GM21367 (cell line): ENCODE measurements around the gene DPRX.
"Not testable (repeated sequence)": the region's sequence is repeated elsewhere in the genome, so short reads cannot be mapped to it uniquely, and the experiment has no call there.

Source experiments
- ATAC-seq: cut with Tn5 transposase; IDR thresholded peaks from one replicate; pipeline ENCODE4 v1.9.1; 2021; ENCODE audit not compliant: unreplicated experiment

Gene DPRX

DNA sequence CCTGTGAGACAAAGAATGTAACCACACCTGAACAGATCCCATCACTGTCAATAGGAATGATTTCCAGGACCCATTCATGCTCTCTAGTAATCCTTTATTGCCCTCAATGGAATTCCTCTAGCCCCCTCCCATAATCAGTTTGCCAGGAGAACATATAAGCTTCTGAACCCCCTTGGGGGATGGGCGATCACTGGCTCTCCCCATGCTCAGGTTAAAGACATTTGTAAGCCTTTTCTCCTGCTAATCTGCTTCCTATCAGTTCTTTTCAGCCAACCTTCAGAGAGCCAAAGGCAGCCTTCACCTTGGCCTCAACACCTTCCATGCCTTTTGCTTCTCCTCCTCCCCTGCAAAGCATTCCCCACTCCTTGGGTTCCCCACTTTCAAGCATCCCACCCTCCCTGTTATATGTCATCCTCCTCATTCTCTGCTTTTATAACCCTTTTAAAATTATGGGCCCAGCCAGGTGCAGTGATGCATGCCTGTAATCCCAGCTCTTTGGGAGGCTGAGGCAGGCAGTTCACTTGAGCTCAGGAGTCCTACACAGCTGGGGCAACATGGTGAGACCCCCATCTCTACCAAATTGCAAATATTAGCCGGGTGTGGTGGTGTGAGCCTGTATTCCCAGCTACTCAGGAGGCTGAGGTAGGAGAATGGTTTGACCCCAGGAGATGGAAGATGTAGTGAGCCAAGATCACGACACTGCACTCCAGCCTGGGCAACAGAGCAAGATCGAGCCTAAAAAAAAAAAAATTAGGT lies 12.4 kb downstream of the DPRX start:
- ATAC-seq: no peak

DNA sequence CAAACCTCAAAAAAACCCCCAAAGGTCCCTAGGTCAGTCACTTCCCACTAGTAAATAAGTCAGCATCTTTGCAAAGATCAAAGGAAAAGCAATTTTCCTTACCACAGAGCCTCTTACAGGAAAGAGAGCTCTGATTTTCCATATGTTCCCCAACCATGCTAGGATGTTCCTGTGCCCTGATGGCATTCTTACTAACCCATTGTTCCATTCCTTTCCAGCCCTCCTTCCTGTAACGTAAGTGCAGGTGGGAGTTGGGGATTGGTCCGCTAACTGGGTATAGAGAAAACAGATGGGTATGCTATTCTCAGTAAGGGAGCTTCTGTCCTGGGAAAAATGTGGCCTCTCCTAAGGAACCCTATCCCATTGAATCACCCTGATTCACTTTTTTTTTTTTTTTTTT lies 14.3 kb downstream of the DPRX start:
- ATAC-seq: no peak

DNA sequence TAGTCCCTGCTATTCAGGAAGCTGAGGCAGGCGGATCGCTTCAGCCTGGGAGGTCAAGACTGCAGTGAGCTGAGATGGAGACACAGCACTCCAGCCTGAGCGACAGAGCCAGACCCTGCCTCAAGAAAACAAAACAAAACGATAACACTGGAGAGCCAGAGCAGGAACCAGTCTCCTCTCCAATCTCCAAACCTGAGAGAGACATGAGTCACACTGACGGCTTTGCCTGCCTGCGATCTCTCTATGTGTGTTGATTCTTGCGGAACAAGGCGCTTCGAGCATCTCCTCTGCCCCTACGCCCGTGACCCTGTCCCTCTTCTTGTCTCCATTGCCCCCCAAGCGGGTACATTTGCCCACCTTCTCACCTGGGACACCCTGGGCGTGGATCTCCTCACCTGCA lies 15.6 kb downstream of the DPRX start:
- ATAC-seq: no peak

DNA sequence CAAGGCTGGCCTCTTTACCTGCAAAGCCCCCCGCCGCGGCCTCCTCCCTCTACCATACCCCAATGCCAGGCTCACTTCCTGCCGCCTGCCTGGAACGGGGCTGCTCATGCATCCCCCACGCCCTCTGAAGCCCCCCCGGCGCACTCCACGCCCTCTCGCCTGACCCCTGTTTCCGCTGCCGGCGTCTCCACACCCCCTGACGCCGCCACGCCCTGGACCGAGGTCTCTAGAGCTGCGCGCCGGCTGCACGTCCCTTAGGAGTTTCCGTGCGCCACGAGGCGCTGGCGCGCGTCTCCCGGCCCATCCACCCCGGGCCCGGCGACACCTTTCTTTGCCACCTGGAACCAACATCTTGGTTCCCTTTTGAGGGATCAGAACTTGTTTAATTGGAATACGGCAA lies 16.0 kb downstream of the DPRX start:
- no peak for ATAC-seq

DNA sequence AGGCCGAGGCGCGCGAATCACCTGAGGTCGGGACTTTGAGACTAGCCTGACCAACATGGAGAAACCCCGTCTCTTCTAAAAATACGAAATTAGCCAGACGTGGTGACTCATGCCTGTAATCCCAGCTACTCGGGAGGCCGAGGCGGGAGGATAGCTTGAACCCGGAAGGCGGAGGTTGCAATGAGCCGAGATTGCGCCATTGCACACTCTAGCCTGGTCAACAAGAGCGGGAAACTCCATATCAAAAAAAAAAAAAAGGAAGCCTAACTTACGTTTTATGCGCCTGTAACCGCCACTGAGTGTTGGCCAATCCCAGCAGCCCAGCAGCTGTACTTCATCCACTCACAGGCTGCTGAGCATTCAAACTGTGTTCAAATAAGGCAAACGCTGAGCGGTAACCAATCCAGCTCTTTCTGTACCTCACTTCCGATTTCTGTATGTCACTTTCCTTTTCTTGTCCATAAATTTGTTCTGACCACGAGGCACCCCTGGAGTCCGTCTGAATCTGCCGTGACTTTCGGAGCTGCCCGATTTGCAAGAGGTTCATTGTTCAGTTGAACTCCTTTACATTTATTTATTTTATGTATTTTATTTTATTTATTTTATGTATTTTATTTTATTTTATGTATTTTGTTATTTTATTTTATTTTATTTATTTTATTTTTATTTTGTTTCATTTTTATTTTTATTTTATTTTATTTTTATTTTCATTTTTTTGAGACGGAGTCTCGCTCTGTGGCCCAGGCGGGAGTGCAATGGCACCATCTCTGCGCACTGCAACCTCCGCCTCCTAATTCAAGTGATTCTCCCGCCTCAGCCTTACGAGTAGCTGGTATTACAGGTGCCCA lies 18.2 kb downstream of the DPRX start:
- ATAC-seq: no peak

DNA sequence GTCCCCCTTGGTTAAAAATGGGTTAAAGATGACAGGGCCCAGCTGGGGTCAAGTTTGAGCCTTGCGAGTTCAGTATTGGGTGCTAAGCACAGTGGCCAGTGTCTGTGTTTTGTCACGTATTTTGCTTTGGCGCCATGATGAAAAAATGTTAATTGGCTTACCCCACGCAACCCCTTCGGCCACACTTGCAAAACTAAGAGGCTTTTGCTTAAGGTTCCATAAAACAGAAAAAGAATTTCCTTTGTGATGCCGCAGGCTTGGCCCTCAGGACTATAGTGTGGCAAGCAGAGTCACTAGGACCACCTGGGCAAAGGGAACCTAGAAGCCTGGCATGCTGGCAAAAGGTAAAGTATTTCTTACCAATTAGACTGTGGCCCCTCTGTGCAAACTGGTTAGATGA lies 20.7 kb downstream of the DPRX start:
- no peak for ATAC-seq

DNA sequence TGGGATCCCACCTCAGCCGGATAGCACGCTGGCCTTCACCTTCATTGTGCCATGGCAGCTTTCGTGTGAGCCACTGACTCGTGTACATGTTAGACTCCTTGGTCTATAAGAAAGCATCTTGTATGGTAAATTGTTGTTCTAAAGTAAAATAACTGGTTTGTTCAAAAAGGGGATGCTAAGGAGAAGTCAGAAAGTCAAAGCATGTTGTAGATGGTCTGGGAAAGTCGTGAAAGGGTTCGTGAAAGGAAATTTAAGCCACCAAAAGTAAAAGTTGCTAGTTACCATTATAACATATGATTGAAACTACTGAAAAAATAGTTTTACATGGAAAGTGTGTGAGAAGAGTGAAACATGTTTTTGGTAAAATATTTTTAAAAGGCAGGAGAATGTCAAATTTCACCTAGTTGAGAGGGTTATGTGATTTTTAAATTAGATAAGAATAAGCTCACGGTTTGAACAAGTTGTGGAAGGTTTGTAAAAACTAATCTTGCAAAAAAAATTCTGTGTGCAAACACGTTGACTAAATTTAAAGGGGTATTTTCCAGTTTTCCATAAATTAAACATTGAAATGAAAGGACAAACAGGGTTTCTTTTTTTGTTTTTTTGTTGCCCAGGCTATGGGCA lies 23.4 kb downstream of the DPRX start:
- no peak for ATAC-seq

DNA sequence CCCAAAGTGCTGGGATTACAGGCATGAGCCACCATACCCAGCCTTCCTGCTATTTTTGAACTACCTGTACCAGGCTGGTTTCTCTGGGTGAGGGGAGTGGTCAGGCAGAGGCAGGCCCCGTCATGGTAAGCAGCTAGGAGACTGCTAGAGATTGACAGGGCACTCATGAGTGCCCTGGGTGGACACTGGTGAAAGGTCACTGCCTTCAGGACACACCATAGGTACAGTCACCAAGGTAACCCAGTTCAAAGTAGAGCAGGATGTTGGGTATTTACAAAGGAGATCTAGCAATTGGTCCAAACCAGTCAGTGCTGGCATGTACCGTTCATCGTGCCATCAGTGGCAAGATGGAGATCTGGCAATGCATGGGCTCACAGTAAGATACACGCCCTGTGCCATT lies 25.5 kb downstream of the DPRX start:
- no peak for ATAC-seq

DNA sequence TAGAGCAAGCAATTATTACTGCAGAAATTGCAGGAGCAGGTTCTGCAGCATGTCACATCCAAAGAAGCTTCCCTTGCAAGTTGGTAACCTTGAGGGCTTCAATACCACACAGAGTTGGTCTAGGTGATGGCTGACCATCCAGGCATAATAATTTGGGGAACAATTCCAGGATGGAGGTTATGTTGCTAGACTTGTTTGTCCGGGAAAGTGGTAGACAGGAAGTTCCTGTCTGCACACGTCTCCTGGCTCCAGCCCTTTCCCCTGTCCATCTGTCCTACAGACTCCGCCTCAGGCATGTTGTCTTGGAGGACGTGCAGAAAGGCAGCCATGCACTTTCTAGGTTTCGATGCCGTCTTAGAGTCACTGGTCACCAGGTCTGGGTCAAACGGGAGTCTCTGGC lies 26.0 kb downstream of the DPRX start:
- no peak for ATAC-seq

DNA sequence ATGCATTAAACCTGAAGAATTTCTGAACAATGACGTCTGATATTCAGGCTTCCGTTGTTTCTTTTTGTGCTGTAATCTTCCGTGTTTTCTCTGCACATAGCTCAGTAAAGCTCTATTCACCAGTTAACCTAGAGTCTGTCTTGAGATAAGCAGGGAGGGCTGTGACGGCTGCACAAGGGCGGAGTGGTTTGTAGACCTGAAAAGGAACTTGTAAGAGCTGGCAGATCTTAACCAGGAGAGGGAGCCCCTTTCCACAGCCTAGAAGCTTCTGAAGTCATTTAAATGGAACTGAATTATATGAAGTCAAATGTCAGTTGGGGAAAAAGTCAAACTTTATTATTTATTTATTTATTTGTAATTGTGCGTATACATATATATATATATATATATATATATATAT lies 27.5 kb downstream of the DPRX start:
- no peak for ATAC-seq

DNA sequence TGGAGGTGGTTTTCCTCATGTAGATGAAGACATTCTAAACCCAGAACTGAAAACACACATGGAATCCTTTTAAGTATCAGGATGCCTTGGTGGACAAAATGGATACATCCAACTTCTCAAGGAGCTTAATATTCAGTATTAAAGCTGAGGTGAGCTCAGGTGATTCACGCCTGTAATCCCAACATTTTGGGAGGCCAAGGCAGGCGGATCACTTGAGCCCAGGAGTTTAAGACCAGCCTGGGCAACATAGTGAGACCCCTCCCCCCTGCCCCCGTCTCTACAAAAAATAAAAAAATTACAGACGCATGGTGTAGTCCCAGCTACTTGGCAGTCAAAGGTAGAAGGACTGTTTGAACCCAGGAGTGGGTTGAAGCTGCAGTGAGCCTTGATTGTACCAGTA lies 28.8 kb downstream of the DPRX start:
- ATAC-seq: no peak

DNA sequence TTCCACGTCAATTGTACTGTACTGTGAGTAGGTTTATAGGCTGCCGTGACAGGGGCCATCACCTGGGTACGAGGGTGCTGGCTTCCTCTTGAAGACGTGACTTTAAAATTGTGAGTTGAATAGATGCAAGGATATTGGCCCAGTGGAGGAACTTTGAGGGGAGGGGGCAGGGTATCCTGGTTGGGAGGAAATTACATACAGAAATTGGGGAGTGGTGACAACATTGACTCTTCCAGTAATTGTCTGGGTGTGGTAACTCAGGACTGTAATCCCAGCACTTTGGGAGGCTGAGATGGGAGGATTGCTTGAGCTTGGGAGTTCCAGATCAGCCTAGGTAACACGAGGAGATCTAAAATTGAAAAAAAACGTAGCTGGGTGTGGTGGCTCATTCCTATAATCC lies 30.4 kb downstream of the DPRX start:
- ATAC-seq: no peak

DNA sequence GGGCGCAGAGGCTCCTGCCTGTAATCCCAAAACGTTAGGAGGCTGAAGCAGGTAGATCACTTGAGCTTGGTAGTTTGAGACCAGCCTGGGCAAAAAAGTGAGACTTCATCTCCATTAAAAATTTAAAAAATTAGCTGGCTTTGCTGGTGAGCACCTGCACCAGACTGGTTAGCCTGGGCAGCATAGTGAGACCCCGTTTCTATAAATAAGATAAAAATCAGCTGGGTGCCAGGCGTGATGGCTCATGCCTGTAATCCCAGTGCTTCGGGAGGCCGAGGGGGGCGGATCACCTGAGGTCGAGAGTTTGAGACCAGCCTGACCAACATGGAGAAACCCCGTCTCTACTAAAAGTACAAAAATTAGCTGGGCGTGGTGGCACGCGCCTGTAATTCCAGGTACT lies 32.4 kb downstream of the DPRX start:
- no peak for ATAC-seq

DNA sequence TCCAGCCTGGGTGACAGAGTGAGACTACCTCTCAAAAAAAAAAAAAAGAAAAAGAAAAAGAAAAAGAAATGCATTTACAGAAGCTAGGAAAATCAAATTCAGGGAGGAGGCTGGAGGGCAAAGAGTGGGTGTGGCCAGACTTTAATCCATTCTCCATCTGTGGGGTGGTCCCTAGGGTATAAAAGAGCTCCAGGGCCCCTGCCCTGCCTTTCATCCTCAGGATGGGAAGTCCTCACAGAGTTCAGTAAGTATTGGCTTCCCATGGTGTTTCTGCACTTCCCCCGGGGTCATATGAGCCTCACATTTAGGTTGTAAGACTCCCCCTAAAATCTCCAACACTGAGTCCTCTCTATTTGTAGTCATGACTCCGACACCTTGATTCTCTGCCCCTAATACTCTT lies 33.0 kb downstream of the DPRX start:
- ATAC-seq: no peak

DNA sequence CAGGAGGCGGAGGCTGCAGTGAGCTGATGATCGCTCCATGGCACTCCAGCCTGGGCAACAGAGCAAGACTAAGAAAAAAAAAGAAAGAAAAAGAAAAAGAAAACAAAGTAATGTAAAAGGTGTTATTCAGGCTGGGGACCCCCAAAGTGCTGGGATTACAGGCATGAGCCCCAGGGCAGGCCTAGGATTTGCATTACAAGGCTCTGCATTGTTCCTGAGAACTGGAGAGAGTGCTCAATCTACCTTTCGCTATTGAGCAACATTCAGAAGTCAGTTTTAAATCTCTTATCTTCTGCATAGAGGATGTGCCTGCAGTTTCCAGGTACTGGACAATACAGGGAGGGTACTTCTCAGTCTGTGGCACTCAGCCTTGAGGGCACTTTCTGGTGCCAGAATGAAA lies 34.5 kb downstream of the DPRX start:
- ATAC-seq: not testable (repeated sequence)

DNA sequence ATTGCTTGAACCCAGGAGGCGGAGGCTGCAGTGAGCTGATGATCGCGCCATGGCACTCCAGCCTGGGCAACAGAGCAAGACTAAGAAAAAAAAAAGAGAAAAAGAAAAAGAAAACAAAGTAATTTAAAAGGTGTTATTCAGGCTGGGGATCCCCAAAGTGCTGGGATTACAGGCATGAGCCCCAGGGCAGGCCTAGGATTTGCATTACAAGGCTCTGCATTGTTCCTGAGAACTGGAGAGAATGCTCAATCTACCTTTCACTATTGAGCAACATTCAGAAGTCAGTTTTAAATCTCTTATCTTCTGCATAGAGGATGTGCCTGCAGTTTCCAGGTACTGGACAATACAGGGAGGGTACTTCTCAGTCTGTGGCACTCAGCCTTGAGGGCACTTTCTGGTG lies 37.0 kb downstream of the DPRX start:
- not testable (repeated sequence) for ATAC-seq

DNA sequence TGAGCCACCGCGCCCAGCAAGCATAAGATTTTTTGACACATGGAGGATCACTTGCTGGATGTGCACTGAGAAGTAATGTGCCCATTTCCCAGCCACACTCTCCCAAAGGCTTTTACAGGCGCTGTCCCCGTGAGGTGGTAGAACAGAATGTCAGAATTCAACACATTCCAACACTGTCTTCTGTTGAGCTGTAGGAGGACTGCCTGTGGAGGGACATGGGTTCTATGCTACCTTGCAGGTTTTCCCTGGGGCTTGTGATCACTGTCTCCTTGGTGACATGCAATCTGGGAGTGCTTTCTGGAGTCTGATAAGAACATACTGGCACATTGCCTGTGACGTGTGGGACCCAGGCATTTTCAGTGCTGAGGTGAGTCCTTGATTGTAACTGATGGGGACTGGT lies 38.5 kb downstream of the DPRX start:
- ATAC-seq: no peak

DNA sequence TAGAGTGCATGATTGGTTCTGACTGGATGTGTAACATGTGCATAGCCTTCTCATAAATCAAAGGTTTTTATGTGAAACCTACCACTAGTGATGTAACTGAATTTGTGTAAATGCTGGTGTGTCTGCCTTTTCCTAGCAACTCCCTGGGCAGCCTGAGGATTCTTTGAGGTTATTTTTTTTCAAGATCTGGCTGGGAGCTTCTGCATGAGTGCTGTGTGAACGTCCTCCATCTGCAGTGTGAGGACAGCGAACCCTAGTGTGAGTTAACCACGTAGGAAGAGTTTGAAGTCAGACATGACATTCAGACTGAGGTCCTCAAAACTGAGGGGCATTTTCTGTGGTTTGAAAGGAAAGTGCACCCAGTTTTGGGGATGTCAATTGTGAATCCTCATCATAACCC lies 39.9 kb downstream of the DPRX start:
- no peak for ATAC-seq
